Measurements from ENCODE around the gene HIBCH.
"Not testable (repeated sequence)": the region's sequence is repeated elsewhere in the genome, so short reads cannot be mapped to it uniquely, and the experiment has no call there.

Gene HIBCH

GRCh38 chr2:190319555-190320498, at the start of gene HIBCH:
TSS of gene HIBCH (minus strand) at chr2:190319826. CDS start at chr2:190319750, 76 bp downstream.
- peak; percentile 96 for DNase-seq

GRCh38 chr2:190367091-190367490, 47.5 kb upstream of the HIBCH start:
- no peak for DNase-seq

- no peak for DNase-seq
These were observed 46.7 kb upstream of the HIBCH start for GRCh38 chr2:190366248-190366753.

GRCh38 chr2:190365499-190366204, 46.0 kb upstream of the HIBCH start:
- DNase-seq: no peak

GRCh38 chr2:190362894-190363293, 43.3 kb upstream of the HIBCH start:
- no peak for DNase-seq

GRCh38 chr2:190361572-190361971, 41.9 kb upstream of the HIBCH start:
- DNase-seq: no peak

- no peak for DNase-seq
These were observed 41.3 kb upstream of the HIBCH start for GRCh38 chr2:190360965-190361364.

GRCh38 chr2:190360561-190360960, 40.9 kb upstream of the HIBCH start:
- no peak for DNase-seq

GRCh38 chr2:190358655-190359448, 39.2 kb upstream of the HIBCH start:
- DNase-seq: not testable (repeated sequence)

GRCh38 chr2:190357600-190357999, 38.0 kb upstream of the HIBCH start:
- DNase-seq: no peak

GRCh38 chr2:190355968-190356644, 36.5 kb upstream of the HIBCH start:
- no peak for DNase-seq

- no peak for DNase-seq
These were observed 34.5 kb upstream of the HIBCH start for GRCh38 chr2:190354003-190354690.

- DNase-seq: no peak
These were observed 33.9 kb upstream of the HIBCH start for GRCh38 chr2:190353537-190353899.

- no peak for DNase-seq
These were observed 33.3 kb upstream of the HIBCH start for GRCh38 chr2:190352668-190353536.

GRCh38 chr2:190351955-190352354, 32.3 kb upstream of the HIBCH start:
- DNase-seq: no peak

GRCh38 chr2:190350371-190350770, 30.7 kb upstream of the HIBCH start:
- DNase-seq: no peak

- peak; percentile 18 for DNase-seq
These were observed 24.7 kb upstream of the HIBCH start for GRCh38 chr2:190344276-190344827.

- DNase-seq: no peak
These were observed 24.1 kb upstream of the HIBCH start, which contains the start of gene INPP1 for GRCh38 chr2:190343536-190344275. TSS of gene INPP1 (plus strand) at chr2:190343589. CDS start at chr2:190360103, 16,514 bp downstream.

GRCh38 chr2:190343089-190343535, 23.5 kb upstream of the HIBCH start:
- DNase-seq: no peak

All from NCI-H1436 (cell line).